ENCODE data around the gene BSN.

Gene BSN

GRCh38 chr3:49712166-49712565, 157.9 kb downstream of the BSN start:
- Histone ChIP-seq H3K4me3 (ENCODE audit: low read depth, low read length) (no peak overlapping the region), H3K27ac (ENCODE audit: extremely low read depth, low read depth, low read length) (no peak overlapping the region), H3K9me3 (ENCODE audit: control insufficient read depth, insufficient read depth, low read depth, low read length) (no peaks in the 10 kb centered on the region), H3K36me3 (ENCODE audit: control insufficient read depth in 2 of 2, insufficient read depth in 1 of 2, low read length in 2 of 2) (peaks cover 0 to 54% of the 10 kb centered on the region in 2 experiments; a peak in 2 of 3 replicates), H3K4me1 (ENCODE audit: control insufficient read depth, insufficient read depth, low read length) (no peaks in the 10 kb centered on the region)
- TF ChIP-seq ZNF548 (tag by site-specific recombination; IDR thresholded peaks at IDR 0.05) = no peak
- no peak for TF ChIP-seq KLF1 (tag by site-specific recombination; IDR thresholded peaks at IDR 0.05)
- TF ChIP-seq SETDB1 (IDR thresholded peaks at IDR 0.05; ENCODE audit: insufficient read length, low read length) = no peak
- no peak for TF ChIP-seq ZNF148 (tag by site-specific recombination; IDR thresholded peaks at IDR 0.05; ENCODE audit: borderline replicate concordance)
- no peak for TF ChIP-seq ZNF433 (tag by site-specific recombination; IDR thresholded peaks at IDR 0.05; ENCODE audit: low read depth)
- TF ChIP-seq PRDM6 (tag by site-specific recombination; IDR thresholded peaks at IDR 0.05) = no peak
- TF ChIP-seq GLI2 (tag by site-specific recombination; IDR thresholded peaks at IDR 0.05; ENCODE audit: borderline replicate concordance, low read depth) = no peak
- no peak for TF ChIP-seq ZNF24 (tag by site-specific recombination; IDR thresholded peaks at IDR 0.05)
- no peak for TF ChIP-seq ZNF513 (tag by site-specific recombination; IDR thresholded peaks at IDR 0.05)
- no peak for TF ChIP-seq AEBP2 (tag by site-specific recombination; IDR thresholded peaks at IDR 0.05; ENCODE audit: borderline replicate concordance)
- no peak for TF ChIP-seq ZNF280D (tag by site-specific recombination; IDR thresholded peaks at IDR 0.05)
- no peak for TF ChIP-seq BCL6B (tag by site-specific recombination; IDR thresholded peaks at IDR 0.05)
- no peak for TF ChIP-seq ZNF138 (tag by site-specific recombination; IDR thresholded peaks at IDR 0.05; ENCODE audit: borderline replicate concordance)
- no peak for TF ChIP-seq ZNF221 (tag by site-specific recombination; IDR thresholded peaks at IDR 0.05; ENCODE audit: borderline replicate concordance)
- TF ChIP-seq ZNF549 (tag by site-specific recombination; IDR thresholded peaks at IDR 0.05) = no peak
- TF ChIP-seq ZNF18 (tag by site-specific recombination; IDR thresholded peaks at IDR 0.05) = no peak
- no peak for TF ChIP-seq IKZF3 (tag by site-specific recombination; IDR thresholded peaks at IDR 0.05)
- TF ChIP-seq GFI1B (tag by site-specific recombination; IDR thresholded peaks at IDR 0.05) = no peak
- no peak for TF ChIP-seq ZNF449 (tag by site-specific recombination; IDR thresholded peaks at IDR 0.05)
- ChIA-PET CTCF (interaction anchor here (1.1 kb wide), 1 partner anchor 10 kb away, joined by 3 read pairs; no protein-coding TSS in a partner anchor), POLR2A (no interaction called here)
